ENCODE results near the gene ALDOC. TPM values are rescaled to one million over a fixed set of nuclear protein-coding genes. Genes with fewer than 3 reads are reported as not detected.

Gene ALDOC
- total and polyA plus RNA-seq, 2 of the 13 experiments (the other 11 are each of a cell fraction or from before 2014, with no cell fraction given), result 15.4 to 60.9 TPM

GRCh38 chr17:28541439-28541838 is 35.3 kb downstream of the ALDOC start (continued):
- TF ChIP-seq IKZF1 (IDR thresholded peaks at IDR 0.05), result no peak

- BruUV-seq (replicated peaks), result no TSS peak
- in situ Hi-C loops (cut with HindIII; ENCODE audit: extremely low pct_ligation_motif_present, low pct_unique_long_range_greater_than_20kb), result no loop called here
- FAIRE-seq, result no peak
These were observed 36.5 kb downstream of the ALDOC start for GRCh38 chr17:28540231-28540630.

More at GRCh38 chr17:28540231-28540630, 36.5 kb downstream of the ALDOC start:
- no CpG with 5 or more reads among the region's 4 CpGs for WGBS (ENCODE audit: low lambda C conversion rate)
- DNase-seq (ENCODE audit: low spot score) (no peak), ATAC-seq (no peak)
- Histone ChIP-seq H3K79me2 (ENCODE audit: insufficient read depth, low read length) (no peaks in the 10 kb centered on the region), H3K4me1 (ENCODE audit: insufficient read depth, low read length) (peaks cover 6% of the 10 kb centered on the region), H3K4me3 (replicated peaks in 1 of 3; ENCODE audit: insufficient read depth in 1 of 3, low read depth in 2 of 3, low read length in 3 of 3) (no peak overlapping the region), H3K9ac (ENCODE audit: insufficient read depth, low read depth, low read length) (no peak overlapping the region), H3K9me3 (ENCODE audit: low read length) (no peaks in the 10 kb centered on the region), H3K27me3 (ENCODE audit: control insufficient read depth in 1 of 2, insufficient read depth in 2 of 2, low read length in 2 of 2) (peaks cover 4 to 15% of the 10 kb centered on the region in 2 experiments; a peak in 4 of 5 replicates), H3K4me2 (ENCODE audit: low read depth, low read length) (no peak overlapping the region), H2AFZ (ENCODE audit: low read length) (no peak overlapping the region), H3K27ac (ENCODE audit: extremely low read length, insufficient read depth, low read length) (no peak overlapping the region), H4K20me1 (ENCODE audit: insufficient read depth, low read length) (no peaks in the 10 kb centered on the region), H3K36me3 (replicated peaks in 1 of 2; ENCODE audit: control insufficient read depth in 1 of 2, insufficient read depth in 2 of 2, low read length in 2 of 2) (no peaks in the 10 kb centered on the region)
- no peak for TF ChIP-seq ZBTB33 (CRISPR knock-in tag; IDR thresholded peaks at IDR 0.05)
- TF ChIP-seq TSC22D2 (CRISPR knock-in tag; IDR thresholded peaks at IDR 0.05; ENCODE audit: borderline replicate concordance), result no peak
- TF ChIP-seq TGIF2 (CRISPR knock-in tag; IDR thresholded peaks at IDR 0.05), result no peak
- no peak for TF ChIP-seq FOSL1 (CRISPR knock-in tag; IDR thresholded peaks at IDR 0.05; ENCODE audit: borderline replicate concordance)
- no peak for TF ChIP-seq FOXP1 (IDR thresholded peaks at IDR 0.05)
- no peak for TF ChIP-seq FOXP1 (CRISPR knock-in tag; IDR thresholded peaks at IDR 0.05)
- no peak for TF ChIP-seq SETDB1 (CRISPR knock-in tag; IDR thresholded peaks at IDR 0.05; ENCODE audit: borderline replicate concordance)
- TF ChIP-seq NFE2L1 (CRISPR knock-in tag; IDR thresholded peaks at IDR 0.05; ENCODE audit: borderline replicate concordance), result no peak
- no peak for TF ChIP-seq BRCA1 (CRISPR knock-in tag; IDR thresholded peaks at IDR 0.05)
- TF ChIP-seq ZNF263 (CRISPR knock-in tag; IDR thresholded peaks at IDR 0.05), result no peak
- no peak for TF ChIP-seq MIER3 (CRISPR knock-in tag; IDR thresholded peaks at IDR 0.05; ENCODE audit: borderline replicate concordance)
- TF ChIP-seq ZNF142 (CRISPR knock-in tag; IDR thresholded peaks at IDR 0.05), result no peak
- no peak for TF ChIP-seq ATF4 (CRISPR knock-in tag; IDR thresholded peaks at IDR 0.05)
- intact Hi-C loops (cut with micrococcal nuclease; ENCODE audit: unreplicated experiment), result loop anchor here (1.0 kb wide), 1 partner anchor 46 kb away; no protein-coding TSS in a partner anchor
- CTCF ChIA-PET (ENCODE audit: low intra/inter-chr PET ratio, low total read pairs), result interaction anchor here (0.8 to 2.3 kb wide), 3 partner anchors 44 to 47 kb away, joined by 3 to 45 read pairs (median 3); no protein-coding TSS in a partner anchor
- POLR2A ChIA-PET, result no interaction called here
